Kidney capillary endothelial cell (primary cell): Measurements from ENCODE around the gene B3GALT5.

ENCODE experiments used
- DNase-seq: peaks from one replicate; pipeline ENCODE4 v3.0.0-alpha.2; 2018; ENCODE audit warnings: low spot score

B3GALT5 gene

GRCh38 chr21:39700318-39700717 is 87.6 kb downstream of the B3GALT5 start:
- no peak for DNase-seq

GRCh38 chr21:39703578-39703977 is 90.8 kb downstream of the B3GALT5 start:
- no peak for DNase-seq

GRCh38 chr21:39705849-39706248 is 93.1 kb downstream of the B3GALT5 start:
- DNase-seq, result no peak

- DNase-seq, result no peak
These were observed 94.6 kb downstream of the B3GALT5 start for GRCh38 chr21:39707316-39707715.

GRCh38 chr21:39710866-39711265 is 98.1 kb downstream of the B3GALT5 start:
- no peak for DNase-seq

GRCh38 chr21:39712273-39712672 is 99.5 kb downstream of the B3GALT5 start:
- DNase-seq, result peak; percentile 72

- DNase-seq, result no peak
These were observed 100.2 kb downstream of the B3GALT5 start for GRCh38 chr21:39712976-39713375.

GRCh38 chr21:39713905-39714304 is 101.2 kb downstream of the B3GALT5 start:
- no peak for DNase-seq

GRCh38 chr21:39714331-39714730 is 101.6 kb downstream of the B3GALT5 start:
- DNase-seq, result no peak

- peak; percentile 51 for DNase-seq
These were observed 103.2 kb downstream of the B3GALT5 start for GRCh38 chr21:39715804-39716397.

- no peak for DNase-seq
These were observed 107.5 kb downstream of the B3GALT5 start for GRCh38 chr21:39720126-39720778.

- DNase-seq, result no peak
These were observed 109.1 kb downstream of the B3GALT5 start for GRCh38 chr21:39721885-39722284.
